NCI-H1694 (cell line): ENCODE results near the gene CDH4.

ENCODE experiments used
- DNase-seq: peaks from one replicate; lab custom pipeline; 2025; lab: John Stamatoyannopoulos, UW

Gene CDH4

GRCh38 chr20:61631751-61632150 is 379.7 kb downstream of the CDH4 start:
- no peak for DNase-seq

DNA sequence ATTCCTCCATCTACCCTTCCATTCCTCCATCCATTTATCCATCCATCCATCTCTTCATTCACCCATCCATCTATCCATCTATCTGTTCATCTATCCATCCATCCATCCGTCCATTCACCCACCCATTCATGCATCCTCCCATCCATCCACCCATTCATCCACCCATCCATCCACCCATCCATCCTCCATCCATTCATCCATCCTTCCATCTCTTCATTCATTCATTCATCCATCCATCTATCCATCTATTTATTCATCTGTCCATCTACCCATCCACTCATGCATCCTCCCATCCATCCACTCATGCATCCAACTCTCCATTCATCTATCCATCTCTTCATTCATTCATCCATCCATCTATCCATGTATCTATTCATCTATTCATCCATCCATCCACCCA is 380.9 kb downstream of the CDH4 start:
- no peak for DNase-seq

DNA sequence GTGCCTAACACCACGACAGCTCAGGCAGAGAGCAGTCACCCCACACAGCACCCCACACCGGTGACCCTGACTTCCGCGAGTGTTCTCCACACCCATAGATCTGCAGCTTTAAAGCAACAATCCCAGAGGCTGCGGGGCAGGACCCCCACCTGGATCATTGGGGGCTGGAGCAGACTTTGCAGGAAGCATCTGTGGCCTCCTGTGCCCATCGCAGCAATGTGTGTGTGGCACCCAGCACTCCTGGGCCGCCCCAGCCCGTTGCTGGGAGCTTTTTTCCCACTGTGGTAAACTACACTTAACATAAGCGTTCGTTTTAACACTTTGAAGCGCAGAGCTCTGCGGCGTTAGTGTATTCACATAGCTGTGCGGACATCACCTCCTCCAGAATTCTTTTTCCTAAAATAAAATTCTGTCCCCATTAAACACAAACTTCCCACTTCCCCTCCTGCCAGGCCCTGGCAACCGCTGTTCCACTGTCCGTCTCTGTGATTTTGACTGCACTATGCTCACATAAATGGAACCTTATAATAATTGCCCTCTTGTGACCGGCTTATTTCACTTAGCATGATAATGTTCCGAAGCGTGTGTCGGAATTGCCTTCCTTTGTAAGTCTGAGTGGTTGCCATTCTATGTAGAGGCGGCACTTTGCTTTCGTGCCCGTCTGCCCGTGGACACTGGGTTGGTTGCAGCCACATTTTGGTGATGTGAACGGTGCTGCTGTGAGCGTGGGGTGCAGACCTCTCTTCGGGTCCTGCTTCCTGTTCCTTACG is 382.5 kb downstream of the CDH4 start:
- DNase-seq: no peak

DNA sequence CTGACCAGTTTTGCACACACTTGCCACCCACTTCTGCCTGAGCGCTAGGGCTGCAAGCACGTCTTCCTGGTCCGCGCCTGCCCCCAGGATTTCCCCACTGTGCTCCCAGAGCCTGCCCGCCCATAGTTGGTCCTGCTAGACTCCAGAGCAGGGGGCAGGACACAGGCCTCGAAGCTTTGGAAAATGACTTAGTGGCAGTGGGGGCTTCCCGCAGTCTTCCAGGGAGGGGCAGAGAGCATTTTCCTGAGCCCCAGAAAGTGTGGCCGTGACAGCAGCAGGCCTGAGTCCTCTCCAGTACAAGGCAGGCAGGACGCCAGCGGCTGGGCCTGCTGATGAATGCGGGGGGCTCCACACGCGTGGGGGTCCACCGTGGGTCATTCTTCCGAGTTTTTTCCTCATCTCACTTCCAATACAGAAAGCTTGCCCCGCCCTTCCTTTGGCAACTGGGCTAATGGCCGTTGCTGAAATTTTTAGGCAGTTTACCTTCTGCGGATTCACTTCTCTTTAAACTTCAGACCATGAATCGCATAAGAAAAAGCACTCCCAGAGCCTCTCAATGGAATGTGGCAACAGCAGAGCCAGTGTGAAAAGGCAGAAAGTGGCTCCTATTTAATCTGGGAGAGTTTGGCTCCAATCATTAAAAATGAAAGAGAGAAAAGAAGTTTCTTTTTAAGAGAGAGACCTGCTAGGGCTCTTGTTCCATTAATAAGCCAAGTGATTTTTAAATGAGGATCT is 383.8 kb downstream of the CDH4 start:
- DNase-seq: no peak

- DNase-seq: no peak
These were observed 384.6 kb downstream of the CDH4 start for GRCh38 chr20:61636531-61637116.

DNA sequence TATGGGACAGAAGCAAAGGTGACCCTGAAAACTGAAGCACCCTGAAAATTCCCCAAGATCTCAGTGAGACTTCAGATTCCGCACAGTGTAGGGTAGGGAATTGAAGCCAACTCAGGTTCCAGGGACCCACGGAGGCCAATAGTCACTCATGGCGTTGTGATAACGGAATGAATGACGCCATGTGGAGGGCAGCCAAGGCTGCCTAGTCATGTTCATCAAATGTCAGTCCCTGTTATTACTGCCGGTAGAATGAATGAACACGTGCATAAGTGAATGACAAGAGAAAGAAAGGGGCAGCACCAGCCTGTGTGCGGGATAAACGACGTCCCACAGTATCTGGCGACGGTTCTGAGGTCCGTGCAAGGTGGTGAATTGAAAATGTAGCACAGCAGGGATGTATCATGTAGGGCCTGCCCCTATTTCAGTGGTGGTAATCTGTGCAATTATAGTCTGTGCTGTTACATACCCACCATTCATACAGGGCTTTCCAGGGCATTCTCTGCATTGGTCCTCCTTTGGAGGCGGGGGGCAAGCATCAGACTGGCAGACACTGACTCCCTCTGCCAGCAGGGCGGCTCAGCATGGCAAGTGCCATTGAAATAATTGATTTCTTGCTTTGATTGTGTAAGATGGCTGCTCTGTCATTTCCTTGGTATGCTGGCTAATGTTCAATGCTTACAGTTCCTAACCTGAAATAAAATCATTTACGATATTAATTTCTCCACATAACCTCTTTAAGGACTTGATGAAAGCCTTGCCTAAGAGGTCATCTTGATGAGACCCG is 386.9 kb downstream of the CDH4 start:
- DNase-seq: no peak

DNA sequence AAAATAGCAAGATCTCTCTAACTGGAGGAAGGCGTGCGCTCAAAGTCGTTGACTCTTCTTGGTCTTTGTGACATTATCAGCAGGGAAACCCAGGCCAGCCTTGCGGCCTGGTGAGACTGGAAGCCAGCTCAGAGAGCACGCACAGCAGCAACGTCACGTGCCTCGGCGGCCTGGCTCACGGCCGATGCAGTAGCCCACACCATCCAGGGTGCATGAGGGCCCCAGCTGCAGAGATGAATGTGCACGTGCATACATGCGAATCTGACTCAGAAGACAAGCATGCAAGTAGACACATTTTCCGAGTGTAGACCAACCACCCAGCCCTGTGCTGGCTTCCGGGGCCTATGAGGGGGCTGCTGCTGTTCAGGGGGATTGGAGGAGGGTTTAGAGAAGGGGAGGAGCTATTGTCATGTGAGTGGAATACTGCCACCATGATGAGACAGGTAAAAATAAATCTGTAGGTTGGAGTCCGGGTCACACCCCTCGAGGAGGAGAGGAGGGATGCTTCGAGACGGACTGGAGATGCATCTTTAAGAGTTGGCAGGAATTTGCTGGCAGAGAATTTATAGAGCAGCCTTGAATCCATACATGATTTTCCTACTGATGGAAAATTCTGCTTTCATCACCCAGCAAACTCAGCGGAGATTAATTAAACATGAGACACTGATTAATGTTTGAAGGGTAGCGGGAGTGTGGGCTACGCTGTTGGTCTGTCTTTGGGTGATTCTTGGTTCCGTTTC is 388.2 kb downstream of the CDH4 start:
- no peak for DNase-seq

GRCh38 chr20:61640871-61641245 is 388.8 kb downstream of the CDH4 start:
- DNase-seq: no peak

DNA sequence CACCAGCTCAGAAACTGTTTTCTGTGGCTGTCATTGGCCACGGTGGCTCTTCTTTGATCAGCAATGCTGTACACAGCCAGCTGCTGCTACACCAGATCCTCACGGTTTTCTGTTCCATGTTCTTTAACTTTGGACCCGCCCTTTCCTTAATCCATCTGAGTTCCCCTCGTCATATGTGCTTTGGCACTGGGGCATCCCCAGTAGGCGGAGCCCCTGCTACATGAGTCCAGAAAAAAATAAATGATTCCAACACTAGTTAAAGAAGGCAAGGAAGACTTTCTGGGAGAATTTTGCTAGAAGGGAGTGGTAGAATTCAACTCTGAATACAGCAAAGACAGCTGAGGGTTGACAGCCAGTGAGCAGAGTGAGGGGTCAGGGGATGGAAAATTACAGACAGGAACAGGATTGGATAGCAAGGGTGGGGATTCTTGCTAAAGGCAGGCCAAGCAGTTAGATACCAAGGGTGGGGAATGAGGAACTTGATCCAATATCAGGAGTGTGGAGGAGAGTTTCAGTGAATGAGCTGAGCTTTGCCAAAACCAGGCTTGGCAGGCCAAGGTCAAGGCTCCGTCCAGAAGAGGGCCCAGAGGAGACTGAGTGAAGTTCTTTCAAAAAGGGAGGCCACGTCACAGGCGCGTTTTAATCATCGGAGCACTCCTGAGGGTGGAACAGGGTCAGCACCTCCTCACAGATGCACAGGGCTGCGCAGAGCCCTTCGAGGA is 391.8 kb downstream of the CDH4 start:
- no peak for DNase-seq

- DNase-seq: no peak
These were observed 392.5 kb downstream of the CDH4 start for GRCh38 chr20:61644378-61645076.

DNA sequence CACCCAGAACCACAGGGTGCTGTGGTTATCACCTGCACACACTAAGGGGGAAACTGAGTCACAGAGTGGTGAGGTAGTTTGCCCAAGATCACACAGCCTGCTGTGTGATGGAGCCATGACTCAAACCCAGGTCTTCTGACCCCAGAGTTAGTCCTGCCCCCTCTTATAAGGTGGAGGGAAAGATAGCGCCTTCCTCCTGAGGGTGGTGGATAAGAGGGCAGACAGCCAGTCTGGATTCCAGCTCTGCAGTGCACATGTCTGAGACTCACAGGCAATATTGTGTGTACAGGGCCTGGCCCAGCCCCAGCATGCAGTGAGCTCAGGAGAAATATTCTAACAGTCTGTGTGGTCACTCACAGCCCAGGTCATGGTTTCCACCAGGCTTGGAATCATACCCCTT is 393.7 kb downstream of the CDH4 start:
- no peak for DNase-seq

- DNase-seq: no peak
These were observed 394.4 kb downstream of the CDH4 start for GRCh38 chr20:61646453-61646852.

- DNase-seq: no peak
These were observed 394.9 kb downstream of the CDH4 start for GRCh38 chr20:61646986-61647385.

- DNase-seq: no peak
These were observed 395.6 kb downstream of the CDH4 start for GRCh38 chr20:61647702-61648101.

DNA sequence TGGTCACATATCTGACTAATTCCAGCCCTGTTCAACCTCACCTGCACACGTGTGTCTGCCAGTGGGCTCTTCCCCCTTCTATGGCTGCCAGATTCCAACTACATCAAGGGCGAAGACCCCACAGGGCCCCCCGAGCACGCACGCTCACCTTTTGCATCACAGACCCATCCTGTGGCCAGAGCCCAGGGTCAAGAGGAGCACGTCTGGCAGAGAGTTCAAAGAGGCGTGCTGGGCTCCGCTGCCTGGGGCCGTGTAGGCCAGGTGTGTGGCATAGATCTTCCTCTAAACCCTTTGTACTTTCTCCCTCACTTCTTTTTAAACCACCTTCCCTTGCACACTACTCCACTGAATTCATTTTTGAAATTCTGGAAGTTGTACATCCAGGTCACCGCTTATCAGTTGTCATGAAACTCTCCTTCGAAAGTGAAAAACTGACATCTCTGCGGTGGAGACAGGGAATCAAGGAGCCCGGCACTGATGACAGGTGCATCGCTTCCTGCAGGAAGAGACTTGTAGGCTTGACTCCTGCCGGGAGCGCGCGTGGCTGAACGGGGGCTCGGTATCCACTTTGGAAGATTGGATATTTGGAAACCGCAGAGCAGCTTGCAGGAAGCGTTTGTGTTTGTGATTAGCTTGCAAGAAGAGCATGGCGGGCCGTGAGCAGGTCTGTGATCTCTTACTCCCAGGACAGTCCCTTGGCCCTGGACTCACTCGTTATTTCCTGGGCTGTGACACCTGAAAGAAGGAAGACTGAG is 397.2 kb downstream of the CDH4 start:
- DNase-seq: no peak

GRCh38 chr20:61649860-61650162 is 397.8 kb downstream of the CDH4 start:
- no peak for DNase-seq

- DNase-seq: no peak
These were observed 399.1 kb downstream of the CDH4 start for GRCh38 chr20:61650912-61651733.

GRCh38 chr20:61652146-61652545 is 400.1 kb downstream of the CDH4 start:
- no peak for DNase-seq

DNA sequence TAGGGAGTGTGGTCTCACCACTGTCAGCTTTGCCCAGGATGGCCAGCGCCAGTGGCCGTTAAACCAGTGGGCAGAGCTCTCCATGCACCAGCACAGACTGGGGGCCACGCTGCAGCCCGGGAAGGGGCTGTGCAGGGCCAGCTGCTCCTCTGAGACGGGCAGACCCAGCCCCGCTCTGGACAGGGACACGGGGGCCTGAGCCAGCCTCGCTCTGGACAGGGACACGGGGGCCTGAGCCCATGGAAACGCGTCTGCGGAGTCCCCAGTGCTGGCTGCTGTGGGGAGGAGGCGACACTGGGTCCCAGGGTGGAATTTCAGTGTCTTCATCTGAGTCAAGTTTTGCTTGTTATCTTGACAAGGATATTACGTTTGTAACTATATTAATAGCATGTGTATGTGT is 402.7 kb downstream of the CDH4 start:
- DNase-seq: no peak
